ENCODE measurements around the gene PDLIM3.

PDLIM3 gene

GRCh38 chr4:185470501-185471195 is 64.7 kb downstream of the PDLIM3 start:
- H3K27ac ChIP-seq (ENCODE audit: low read length), result no peak overlapping the region

GRCh38 chr4:185469580-185470154 is 65.6 kb downstream of the PDLIM3 start:
- Histone ChIP-seq H2AFZ (ENCODE audit: low read depth, low read length) (no peak overlapping the region), H3K27ac (ENCODE audit: low read length) (no peak overlapping the region), H4K20me1 (ENCODE audit: insufficient read depth, low read length) (no peaks in the 10 kb centered on the region), H3K9me3 (ENCODE audit: insufficient read depth, low read length, severe bottlenecking) (no peaks in the 10 kb centered on the region), H3K79me2 (ENCODE audit: insufficient read depth, low read length) (no peaks in the 10 kb centered on the region), H3K4me2 (ENCODE audit: insufficient read depth, low read length) (no peak overlapping the region), H3K9ac (ENCODE audit: low read depth, low read length) (no peak overlapping the region), H3K36me3 (ENCODE audit: insufficient read depth, low read length) (no peaks in the 10 kb centered on the region), H3K4me3 (ENCODE audit: low read depth in 1 of 2, low read length in 2 of 2) (no peak overlapping the region), H3K4me1 (ENCODE audit: insufficient read depth, low read length) (no peaks in the 10 kb centered on the region), H3K27me3 (ENCODE audit: insufficient read depth, low read length, poor library complexity) (no peaks in the 10 kb centered on the region)
- DNase-seq (no peak), ATAC-seq (ENCODE audit: insufficient read depth, low read depth) (no peak)
- TF ChIP-seq CTCF (IDR thresholded peaks at IDR 0.05; ENCODE audit: borderline replicate concordance, extremely low read depth, low read length, poor library complexity, severe bottlenecking) (no peak), EZH2 (IDR thresholded peaks at IDR 0.05; ENCODE audit: borderline replicate concordance, low read depth, low read length, severe bottlenecking) (no peak)

More at GRCh38 chr4:185470501-185471195, 64.7 kb downstream of the PDLIM3 start:
- DNase-seq (no peak), ATAC-seq (ENCODE audit: insufficient read depth, low read depth) (no peak)
- H3K9ac ChIP-seq (ENCODE audit: low read depth, low read length), result no peak overlapping the region
- H3K27me3 ChIP-seq (ENCODE audit: insufficient read depth, low read length, poor library complexity), result no peaks in the 10 kb centered on the region
- no peaks in the 10 kb centered on the region for H3K79me2 ChIP-seq (ENCODE audit: insufficient read depth, low read length)
- TF ChIP-seq CTCF (IDR thresholded peaks at IDR 0.05; ENCODE audit: borderline replicate concordance, extremely low read depth, low read length, poor library complexity, severe bottlenecking), result no peak
- TF ChIP-seq EZH2 (IDR thresholded peaks at IDR 0.05; ENCODE audit: borderline replicate concordance, low read depth, low read length, severe bottlenecking), result no peak
- no peaks in the 10 kb centered on the region for H3K4me1 ChIP-seq (ENCODE audit: insufficient read depth, low read length)
- no peak overlapping the region for H2AFZ ChIP-seq (ENCODE audit: low read depth, low read length)
- H3K9me3 ChIP-seq (ENCODE audit: insufficient read depth, low read length, severe bottlenecking), result no peaks in the 10 kb centered on the region
- no peak overlapping the region for H3K4me2 ChIP-seq (ENCODE audit: insufficient read depth, low read length)
- no peak overlapping the region for H3K4me3 ChIP-seq (ENCODE audit: low read depth in 1 of 2, low read length in 2 of 2)
- H3K36me3 ChIP-seq (ENCODE audit: insufficient read depth, low read length), result no peaks in the 10 kb centered on the region
- no peaks in the 10 kb centered on the region for H4K20me1 ChIP-seq (ENCODE audit: insufficient read depth, low read length)

GRCh38 chr4:185468999-185469398 is 66.3 kb downstream of the PDLIM3 start:
- H3K4me1 ChIP-seq (ENCODE audit: insufficient read depth, low read length), result no peaks in the 10 kb centered on the region
- no peak overlapping the region for H3K4me2 ChIP-seq (ENCODE audit: insufficient read depth, low read length)
- ATAC-seq (ENCODE audit: insufficient read depth, low read depth) (no peak), DNase-seq (no peak)
- no peak overlapping the region for H2AFZ ChIP-seq (ENCODE audit: low read depth, low read length)
- H3K9ac ChIP-seq (ENCODE audit: low read depth, low read length), result no peak overlapping the region
- no peaks in the 10 kb centered on the region for H4K20me1 ChIP-seq (ENCODE audit: insufficient read depth, low read length)
- no peak overlapping the region for H3K4me3 ChIP-seq (ENCODE audit: low read depth in 1 of 2, low read length in 2 of 2)
- no peak for TF ChIP-seq EZH2 (IDR thresholded peaks at IDR 0.05; ENCODE audit: borderline replicate concordance, low read depth, low read length, severe bottlenecking)
- TF ChIP-seq CTCF (IDR thresholded peaks at IDR 0.05; ENCODE audit: borderline replicate concordance, extremely low read depth, low read length, poor library complexity, severe bottlenecking), result no peak
- no peaks in the 10 kb centered on the region for H3K36me3 ChIP-seq (ENCODE audit: insufficient read depth, low read length)
- H3K27ac ChIP-seq (ENCODE audit: low read length), result no peak overlapping the region
- H3K9me3 ChIP-seq (ENCODE audit: insufficient read depth, low read length, severe bottlenecking), result no peaks in the 10 kb centered on the region
- H3K27me3 ChIP-seq (ENCODE audit: insufficient read depth, low read length, poor library complexity), result peaks cover 5% of the 10 kb centered on the region
- no peaks in the 10 kb centered on the region for H3K79me2 ChIP-seq (ENCODE audit: insufficient read depth, low read length)

All from DND-41 (cell line).